Stimulated activated CD4-positive, alpha-beta T cell treated with anti-CD3 and anti-CD28 coated beads, Interleukin-1b, Interleukin-23, amount 100 ng/mL, for 48 hours (primary cell): Measurements from ENCODE around the gene IFT43.
"Not testable (repeated sequence)": the region's sequence is repeated elsewhere in the genome, so short reads cannot be mapped to it uniquely, and the experiment has no call there.

Source experiments
- DNase-seq: peaks from one replicate; pipeline ENCODE4 v3.0.0-alpha.2; 2020

Gene IFT43

DNA sequence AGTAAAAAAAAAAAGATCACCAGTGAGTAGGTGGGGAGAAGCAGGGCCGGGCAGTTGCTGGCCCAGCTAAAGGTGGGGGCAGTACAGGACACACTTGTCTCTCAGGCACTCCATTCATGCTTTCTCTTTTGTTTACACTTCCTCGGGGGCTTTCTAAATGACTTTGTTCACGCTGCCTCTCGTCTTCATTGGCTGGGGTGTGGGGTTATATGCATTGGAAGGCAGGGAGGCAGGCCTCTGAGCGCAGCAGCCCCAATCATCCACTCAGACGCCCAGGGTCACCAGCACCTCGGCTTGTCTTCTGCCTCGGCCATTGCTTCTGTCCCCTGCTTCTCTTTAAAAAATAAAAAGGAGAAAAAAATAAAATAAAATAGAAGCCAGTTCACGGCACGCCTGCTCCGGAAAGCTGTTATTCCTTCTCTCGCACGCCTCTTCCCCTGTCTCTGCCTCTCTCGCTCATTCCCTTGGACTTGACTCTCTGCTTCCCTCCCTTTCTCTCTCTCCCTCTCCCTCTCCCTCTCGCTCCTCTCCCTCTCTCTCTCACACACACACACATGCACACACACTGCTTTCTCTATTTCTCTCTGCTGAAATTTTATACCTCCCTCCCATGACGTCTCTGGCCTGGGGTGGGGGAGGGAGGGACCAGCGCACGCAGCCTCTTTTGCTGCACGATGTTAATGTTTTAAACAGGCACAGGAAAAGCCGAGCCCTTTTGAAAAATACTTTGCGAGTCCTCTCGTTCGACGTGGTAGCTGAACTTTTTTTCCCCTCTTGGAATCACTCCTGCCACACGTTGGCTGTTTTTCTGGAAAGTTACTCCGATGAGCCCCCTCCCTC is 3.9 kb upstream of the IFT43 start, which contains the start of gene TGFB3:
Gene TGFB3 (minus strand): TSS at position 570 of the 840 bp plus-strand sequence. CDS start 1,102 bp downstream, outside the sequence.
- DNase-seq: peak; percentile 51

DNA sequence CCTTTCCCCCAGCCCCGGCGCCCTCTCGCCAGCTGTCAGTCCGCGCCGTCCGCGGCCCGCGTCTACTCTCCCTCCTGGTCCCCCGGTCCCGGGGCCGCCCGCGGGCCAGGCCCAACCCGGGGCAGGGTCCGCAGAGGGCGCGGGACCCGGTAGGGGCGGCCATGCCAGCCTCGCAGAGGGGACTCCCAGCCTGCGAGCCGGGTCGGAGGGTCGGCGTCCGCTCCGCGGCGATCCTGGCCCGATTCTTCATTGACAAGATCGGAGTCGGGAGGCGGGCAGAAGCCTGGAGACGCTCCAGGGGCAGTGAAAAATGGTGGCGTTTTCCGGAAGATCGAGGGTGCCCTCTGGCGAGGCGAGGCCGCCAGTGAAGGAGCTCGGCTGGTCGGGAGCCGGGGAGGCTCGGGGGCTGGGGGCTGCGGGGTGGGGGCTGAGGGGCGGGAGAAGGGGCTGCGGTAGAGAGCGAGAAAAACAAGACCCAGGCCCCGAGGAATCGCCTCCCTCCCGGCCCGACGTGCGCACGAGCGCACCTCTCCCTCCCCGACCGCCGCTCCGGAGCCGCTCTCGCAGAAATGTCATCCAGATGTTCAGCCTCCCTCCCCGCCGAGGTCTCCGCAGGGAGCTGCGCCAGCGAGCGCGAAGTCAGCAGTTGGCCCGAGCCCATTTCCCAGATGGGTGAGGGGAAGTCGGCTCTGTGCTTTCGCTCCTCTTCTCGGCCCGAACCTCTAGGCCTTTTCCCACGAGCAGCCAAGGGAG is 3.1 kb upstream of the IFT43 start:
- DNase-seq: peak; percentile 73

DNA sequence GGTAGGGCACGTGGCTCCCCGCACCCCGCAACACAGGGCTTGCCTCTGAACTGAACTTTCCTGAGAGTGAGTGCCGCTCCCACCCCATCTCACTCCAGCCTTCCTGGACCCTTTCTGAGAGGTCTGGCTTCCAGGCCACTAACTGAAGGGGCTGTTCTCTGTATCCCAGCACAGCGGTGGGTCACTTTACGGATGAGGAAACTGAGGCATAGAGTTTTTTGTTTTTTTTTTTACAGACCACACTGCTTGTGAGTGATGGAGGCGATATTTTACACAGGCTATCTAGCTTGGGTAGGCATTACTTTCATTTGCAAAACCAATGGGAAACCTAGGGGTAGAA is 2.6 kb upstream of the IFT43 start:
- no peak for DNase-seq

DNA sequence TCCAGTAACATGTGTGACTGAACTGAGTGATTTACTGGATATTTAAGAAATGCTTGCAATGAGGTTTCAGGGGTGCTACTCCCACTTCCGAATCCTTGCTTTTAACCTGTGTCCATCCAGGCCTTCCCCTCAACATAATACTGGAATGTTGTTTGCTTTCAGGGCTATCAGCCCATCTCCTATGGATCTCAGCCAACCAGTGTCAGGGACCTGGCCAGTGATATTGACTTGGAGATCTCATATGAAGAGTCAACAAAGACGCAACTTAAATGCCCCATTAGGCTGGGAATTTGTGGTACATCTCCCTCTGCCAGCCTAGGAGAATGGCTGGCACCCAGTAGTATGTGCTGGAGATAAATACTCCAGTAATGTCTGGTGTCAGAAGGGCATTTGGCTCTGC is 889 bp upstream of the IFT43 start:
- no peak for DNase-seq

DNA sequence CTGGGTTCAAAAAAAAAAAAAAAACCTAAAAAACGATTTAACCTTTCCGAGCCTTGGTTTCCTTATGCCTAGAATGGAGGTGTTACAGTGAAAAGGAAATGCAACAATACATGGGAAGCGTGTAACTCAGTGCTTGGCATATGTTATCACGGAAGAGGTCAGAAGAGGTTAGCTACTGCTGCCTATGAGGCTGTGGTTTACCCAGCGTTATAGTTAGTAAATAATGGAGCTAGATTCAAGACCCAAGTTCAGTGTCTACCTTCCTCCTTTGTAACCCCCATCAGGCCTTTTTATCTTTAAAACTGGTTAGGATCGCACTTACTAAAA is 839 bp downstream of the IFT43 start:
- DNase-seq: no peak

DNA sequence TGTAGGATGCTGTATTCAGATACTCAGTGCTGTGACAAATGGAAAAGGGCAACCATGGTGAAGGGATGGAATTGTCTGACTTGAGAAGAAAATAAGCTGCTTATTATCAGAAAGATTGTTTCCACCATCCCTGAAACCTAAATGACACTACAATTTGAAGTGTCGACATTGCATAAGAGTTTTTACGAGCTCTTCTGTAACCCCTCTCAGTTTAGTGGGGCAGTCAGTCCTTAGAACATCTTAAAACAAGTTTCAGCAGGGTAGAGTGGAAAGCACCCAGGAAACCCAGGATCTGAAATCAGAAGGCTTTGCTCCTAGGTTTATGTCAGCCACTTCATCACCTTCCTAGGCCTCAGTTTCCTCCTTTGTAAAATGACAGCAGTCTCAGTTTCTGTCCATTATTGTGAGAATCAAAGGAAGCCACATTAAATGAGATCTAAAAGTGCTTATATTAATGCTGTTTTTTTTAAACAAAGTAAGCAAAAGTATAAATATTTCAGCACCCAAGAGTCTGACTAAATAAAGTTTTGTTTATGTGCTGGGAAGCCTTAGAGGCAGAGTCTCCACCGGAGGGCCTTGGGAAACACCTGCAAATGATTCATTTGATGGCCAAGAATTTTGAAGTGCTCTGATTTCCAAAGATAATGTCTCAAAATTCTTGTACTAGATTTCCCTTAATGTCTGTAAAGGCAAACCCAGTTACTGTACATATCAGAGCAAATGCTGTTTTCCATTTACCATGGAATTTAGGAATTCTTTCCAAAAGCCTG is 1.8 kb downstream of the IFT43 start:
- DNase-seq: no peak

DNA sequence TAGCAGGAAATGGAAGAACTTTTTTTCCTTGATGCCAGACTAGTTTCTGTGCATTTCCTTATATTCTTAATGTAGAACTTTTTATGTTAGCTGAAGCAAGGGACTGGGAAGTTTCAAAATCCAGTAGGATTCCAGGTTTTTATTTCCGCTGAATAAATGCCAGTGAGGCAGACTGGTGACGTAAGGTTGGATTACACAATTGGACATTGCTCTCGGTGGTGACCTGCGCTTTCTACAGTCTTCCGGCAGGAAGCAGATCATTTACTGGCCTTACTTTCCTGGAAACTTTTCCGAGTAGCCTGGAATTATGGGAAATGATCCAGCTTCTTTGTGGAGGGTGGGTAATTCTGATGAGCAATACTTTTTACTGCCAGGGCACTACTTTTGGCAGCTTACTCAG is 3.6 kb downstream of the IFT43 start:
- DNase-seq: no peak

DNA sequence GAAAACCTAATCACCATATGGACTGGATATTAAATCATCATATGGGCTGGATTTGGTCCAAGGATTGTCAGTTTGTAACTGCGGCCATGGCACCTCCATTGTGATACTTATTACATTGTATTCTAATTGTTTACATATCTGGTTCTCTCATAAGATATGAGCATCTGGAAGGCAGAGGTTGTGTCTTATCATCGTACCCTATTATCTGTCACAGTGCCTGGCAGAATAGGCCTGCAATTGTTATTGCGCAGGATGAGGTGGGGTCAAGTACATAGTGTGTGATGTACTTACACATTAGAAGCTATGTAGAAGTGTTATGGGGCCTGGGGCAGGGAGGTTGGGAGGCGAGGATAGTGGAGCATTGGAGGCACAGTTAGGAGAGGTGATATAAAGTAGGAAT is 4.7 kb downstream of the IFT43 start:
- no peak for DNase-seq

DNA sequence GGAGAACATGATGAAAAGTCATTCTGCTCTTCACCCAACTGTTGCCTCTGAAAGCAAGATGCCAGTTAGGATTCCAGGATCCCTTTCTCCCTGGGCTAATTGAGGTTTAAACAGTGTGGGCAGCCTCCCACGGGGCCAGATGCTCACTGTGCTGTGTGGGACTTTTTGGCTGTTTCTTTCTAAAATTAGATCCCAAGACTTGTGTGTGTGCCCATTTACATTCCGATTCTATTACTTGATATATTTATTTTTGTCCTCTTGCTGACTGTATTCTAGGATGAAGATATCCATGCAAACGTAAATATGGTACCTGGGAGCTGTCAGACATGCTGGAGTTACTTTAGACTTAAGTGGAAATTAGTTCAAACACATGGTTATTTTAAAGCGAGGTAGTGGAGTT is 6.2 kb downstream of the IFT43 start:
- no peak for DNase-seq

DNA sequence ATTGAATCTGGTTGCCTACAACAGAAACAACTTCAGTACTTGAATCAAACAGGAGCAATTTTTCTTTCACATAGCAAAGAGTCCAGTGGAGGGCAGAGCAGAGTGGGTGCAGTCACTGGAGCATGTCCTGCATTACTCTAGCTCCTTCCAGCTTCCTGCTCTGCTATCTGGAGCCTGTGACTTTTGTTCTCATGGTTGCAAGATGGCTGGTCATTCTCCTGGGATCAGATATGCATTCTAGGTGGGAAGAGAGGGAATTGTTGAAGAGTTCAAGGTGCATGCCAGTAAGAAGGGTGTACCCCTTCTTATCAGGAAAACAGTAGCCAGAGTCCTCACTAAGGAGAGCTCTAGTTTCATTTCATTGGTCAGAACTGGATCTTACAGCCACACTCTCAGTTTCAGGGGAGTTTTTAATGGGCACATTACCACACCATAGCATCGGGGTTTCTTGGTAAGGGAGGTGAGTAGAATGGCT is 8.0 kb downstream of the IFT43 start:
- DNase-seq: no peak

DNA sequence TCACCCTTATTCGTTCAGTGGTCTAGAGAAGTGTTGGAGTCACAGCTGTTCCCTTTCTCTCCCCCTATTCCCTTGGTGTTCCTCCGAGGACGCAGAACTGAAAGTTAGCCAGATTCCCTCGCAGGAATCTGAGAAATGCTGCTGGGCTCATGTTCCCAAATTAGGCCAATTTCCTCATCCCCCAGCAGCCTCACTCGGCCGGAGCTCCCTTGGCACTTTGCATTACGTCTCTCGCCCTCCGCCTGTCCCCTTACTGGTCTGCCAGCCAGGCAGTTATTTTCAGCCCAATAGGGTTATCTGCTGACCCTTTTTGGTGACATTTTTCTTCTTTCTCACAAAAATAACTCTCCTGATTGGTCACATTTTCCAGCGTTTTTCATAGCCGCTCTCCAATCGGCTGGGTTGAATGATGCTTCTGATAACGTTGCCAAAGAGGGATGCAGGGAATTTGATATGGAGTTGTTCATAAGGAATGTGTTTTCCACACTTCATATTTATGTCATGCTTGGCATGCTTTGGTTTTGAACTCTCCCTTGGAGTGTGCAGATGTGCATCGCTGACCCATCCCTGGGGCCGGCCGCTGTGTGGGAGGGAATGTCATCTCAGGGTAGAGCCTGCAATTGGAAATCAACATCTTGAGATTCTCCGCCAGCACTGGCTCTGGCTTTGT is 9.9 kb downstream of the IFT43 start:
- no peak for DNase-seq

DNA sequence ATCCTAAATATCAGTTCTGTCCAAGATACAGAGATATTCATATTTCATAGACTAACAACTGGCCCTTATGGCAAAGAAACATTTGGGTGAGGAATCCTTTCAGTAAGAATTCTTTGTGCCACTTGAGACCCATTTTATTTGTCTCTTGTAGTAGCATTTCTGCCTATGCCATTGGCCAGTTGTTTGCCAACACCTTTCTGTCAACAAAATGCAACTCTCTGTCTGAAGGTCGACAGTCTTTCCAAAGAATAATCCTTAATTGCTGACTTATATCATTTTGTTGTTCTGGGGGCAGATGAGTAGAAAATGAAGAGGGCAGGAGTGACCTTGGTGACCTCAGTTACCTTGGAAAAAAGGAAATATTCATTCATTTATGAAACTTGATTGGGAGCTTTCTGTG is 10.9 kb downstream of the IFT43 start:
- no peak for DNase-seq

DNA sequence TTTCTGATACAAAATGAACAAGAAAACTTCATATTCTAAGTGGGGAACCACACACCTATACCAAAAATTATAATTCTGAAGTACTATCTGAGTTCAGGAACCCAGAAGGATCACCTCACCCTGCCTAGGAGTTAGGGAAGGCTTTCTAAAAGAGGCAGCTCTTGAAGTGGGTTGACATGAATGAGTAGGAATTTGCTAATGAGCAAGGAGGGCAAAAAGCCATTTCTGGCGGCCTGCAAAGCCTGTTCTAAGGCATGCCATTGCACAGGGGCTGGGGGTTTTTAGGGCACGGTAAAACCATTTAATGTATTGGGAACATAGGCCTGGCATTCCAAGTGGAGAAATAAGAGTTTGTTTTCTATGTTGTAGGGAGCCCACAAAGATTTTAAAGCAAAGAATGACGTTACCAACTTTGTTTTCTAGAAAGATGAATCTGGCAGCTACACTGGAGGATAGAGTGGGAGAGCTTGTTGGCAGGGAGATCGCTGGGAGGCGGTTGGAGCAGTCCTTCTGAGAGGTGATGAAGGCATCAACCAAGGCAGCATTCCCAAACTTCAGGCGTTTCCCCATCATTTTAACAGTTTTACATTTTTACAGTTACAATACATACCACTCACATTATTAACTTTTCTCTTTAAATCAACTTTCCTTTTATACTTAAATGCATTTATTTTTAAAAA is 14.1 kb downstream of the IFT43 start:
- no peak for DNase-seq

DNA sequence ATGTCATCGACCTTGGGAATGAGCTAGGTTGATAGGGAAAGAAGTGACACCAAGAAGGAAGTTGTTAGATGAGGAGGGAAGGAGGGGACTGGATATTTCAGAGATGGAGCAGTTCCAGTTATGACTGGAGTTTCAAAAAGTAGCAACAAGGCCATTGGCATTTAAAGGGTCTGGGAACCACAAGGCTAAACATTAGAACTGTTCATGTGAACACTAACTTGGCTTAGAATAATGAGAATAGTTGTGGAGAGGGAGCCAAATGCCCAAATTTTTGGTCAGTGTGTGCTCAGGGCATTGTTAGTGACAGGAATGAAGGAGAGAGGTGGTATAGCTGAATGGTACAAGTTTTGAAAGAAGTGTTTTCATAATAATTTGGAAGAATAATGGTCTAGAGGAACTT is 16.8 kb downstream of the IFT43 start:
- DNase-seq: no peak

DNA sequence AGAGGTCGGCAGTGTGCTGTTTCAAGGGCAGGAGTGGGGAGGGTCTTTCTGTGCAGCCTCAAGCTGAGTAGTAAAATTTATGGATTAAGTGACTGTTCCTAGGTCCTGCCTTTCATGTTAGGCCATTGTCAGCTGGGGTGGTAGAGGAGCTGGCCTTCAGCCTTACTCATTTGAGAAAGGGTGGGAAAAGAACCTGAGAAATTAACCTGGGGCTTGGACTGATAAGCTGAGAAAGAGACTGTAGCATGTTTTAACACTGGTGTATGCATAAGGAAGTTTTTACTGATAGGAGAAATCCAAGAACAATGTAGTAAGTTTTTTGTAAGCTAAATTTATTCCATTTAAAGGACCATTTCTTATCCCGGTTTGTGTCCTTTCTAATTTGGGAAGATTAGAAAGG is 20.7 kb downstream of the IFT43 start:
- DNase-seq: no peak

DNA sequence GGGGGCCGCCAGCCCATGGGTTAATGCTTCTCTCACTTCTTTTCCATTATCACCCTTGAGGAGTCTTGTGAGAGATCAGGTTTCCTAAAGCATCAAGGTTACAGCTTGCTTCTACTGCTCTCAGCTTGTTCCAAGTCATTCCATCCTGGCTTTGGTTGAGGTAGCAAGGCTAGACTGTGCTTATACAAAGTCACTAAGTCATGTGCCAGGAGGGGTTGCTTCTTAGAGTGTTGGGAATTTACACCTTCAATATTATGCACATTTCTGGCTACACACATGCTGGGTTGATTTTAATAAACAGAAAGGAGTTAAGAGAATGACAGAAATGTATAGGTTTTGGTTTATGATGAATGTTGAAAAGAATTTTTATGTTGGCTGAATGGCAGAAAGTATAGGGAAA is 21.8 kb downstream of the IFT43 start:
- DNase-seq: no peak

DNA sequence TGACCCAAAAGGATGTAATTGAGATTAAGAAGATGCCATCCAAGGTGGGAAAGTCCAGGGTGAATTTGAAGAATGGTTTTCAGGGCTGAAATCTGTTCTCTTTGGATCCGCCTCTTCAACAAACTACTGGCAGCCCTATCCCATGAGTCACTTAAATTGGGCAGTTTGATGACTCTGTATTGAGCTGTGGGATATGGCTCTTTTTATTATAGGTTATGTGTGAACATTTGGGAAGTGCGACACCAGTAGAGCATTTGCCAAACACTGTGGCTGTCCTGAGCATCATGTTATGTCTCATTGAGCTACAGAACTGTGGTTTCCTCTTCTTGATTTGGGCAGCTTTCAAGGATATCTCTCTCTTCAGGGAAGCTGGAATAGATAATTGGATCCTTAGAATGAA is 22.3 kb downstream of the IFT43 start:
- no peak for DNase-seq

DNA sequence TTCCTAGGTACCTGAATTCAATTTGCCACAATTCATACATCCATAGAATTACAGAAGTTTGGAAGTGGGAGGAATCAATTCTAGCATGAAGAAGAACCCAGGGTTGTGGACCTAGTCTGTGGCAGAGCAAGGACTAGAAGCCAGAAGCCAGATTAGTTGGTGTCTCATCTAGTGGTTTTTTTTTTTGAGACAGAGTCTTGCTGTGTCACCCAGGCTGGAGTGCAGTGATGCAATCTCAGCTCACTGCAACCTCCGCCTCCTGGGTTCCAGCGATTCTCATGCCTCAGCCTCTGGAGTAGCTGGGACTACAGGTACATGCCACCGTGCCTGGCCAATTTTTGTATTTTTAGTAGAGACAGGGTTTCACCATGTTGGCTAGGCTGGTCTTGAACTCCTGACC is 24.1 kb downstream of the IFT43 start:
- not testable (repeated sequence) for DNase-seq

DNA sequence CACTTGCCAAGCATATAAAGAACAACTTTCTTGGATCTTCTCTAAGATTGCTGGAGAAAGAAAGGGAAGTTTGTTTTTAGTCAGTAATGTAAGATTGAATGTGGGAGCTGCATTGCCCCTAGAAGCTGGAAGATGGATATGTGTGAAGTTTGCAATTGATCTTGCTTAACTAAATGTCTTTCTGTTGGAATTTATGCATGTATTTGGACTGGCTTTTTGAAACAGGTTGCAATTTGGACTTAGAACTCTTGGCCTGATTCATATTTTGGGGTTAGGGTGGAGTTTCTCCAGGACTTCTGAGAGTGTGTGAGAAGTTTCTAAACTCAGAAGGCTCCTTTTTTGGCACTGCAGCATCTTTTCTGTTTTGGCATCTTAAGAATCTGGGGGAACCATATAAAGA is 26.4 kb downstream of the IFT43 start:
- DNase-seq: no peak

DNA sequence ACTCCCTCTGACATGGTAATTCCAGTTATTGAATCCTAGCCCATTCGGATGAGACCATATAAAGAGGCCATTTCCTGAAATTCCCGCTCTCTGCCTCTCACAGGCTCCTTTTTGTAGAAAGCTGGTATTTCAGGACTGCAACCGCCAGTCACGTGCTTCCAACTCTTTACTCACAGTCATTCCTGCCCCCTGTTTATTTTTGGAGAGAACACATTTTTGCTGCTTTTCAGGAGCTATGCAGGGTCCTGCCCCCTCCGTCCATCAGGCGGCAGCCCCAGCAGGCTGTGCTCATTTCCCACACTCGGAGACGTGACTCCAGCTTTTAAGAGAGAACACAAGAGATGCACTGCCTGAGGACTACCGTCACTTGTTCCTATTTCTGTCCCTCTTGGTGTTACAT is 26.8 kb downstream of the IFT43 start:
- DNase-seq: no peak

DNA sequence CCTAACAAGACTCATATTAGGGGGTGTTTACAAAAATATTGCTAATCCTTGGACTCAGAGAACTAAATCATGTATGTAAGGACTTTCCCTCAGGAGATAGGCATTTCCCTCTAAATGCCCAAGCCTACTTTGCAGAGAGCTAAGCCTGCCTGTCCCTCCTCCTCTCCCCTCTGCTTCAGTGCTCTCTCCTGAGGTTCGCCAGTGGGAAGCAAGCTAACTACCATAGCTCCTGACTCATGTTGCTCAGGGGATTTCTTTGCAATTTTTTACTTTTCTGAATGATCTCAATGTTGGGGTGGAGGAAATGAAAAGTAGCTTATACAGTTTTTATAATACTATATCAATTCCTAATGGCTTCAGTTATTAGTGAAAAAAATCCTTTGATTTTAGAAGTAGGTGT is 29.6 kb downstream of the IFT43 start:
- no peak for DNase-seq

DNA sequence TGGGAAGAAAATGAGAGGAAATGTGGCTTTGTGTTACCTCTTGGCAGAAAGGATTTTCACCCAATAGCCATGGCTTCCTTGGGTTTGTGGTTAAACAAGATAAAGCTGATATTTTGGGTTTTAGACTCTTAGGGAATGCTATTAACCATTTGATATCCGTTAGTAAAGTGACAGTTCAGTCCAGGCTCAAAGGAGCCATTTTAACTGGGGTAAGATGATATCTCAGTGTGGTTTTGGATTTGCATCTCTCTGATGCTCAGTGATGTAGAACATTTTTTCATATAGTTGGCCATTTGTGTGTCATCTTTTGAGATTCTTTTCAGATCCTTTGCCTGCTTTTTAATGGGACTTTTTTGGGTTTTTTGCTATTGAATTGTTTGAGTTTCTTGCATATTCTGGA is 30.1 kb downstream of the IFT43 start:
- no peak for DNase-seq

DNA sequence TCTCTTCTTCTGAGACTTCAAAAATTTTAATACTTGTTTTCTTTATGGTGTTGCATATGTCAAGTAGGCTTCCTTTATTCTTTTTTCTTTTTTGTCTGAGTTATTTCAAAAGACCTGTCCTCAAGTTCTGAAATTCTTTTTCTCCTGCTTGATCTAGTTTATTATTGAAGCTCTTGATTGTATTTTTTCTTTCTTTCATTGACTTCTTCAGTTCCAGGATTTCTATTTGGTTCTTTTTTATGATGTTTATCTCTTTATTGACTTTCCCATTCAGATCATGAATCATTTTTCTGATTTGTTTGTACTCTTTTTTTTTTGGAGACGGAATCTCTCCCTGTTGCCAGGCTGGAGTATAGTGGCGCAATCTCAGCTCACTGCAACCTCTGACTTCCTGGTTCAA is 34.1 kb downstream of the IFT43 start:
- no peak for DNase-seq
